T-helper 1 cell (primary cell): Measurements from ENCODE around the gene ATP6V1F.
"Not testable (repeated sequence)": the region's sequence is repeated elsewhere in the genome, so short reads cannot be mapped to it uniquely, and the experiment has no call there.

Source experiments
- DNase-seq, 5 donors: peaks; one replicate each; pipeline ENCODE4 v3.0.0-alpha.2; 2012 to 2020

ATP6V1F gene

DNA sequence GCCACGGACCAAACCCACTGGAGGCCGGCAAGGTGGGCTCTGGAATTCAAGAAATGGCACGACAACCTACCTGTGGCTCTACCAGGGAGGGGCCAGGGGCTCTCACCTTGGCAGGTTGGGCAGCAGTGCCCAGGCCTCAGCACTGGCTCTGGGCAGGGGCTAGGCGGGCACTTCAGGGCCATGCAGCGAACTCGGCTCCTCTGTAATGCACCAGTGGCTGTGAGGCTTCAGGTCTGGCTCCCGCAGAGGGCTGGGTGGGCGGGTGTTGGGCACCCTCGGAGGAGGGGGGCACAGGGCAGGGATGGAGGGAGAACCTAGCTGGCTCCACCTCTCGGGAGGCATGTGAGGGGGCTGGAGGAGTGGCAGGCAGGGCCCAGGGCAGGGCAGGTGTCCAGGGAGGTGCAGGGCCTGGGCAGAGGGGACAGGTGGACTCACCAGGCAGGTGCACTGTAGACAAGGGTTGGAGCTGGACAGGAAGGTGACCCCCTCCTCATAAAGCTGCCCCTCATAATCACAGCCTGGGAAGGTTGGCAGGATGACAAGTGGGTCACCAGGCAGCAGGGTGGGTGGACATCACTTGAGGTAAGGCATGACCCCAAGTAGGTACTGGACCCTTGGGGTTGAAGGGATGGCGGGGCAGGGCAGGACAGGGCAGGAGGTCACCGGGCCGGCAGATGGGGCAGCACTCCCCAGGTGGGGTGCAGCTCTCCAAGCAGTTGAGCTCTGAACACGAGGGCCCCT is 41.1 kb downstream of the ATP6V1F start:
- DNase-seq: no peak

DNA sequence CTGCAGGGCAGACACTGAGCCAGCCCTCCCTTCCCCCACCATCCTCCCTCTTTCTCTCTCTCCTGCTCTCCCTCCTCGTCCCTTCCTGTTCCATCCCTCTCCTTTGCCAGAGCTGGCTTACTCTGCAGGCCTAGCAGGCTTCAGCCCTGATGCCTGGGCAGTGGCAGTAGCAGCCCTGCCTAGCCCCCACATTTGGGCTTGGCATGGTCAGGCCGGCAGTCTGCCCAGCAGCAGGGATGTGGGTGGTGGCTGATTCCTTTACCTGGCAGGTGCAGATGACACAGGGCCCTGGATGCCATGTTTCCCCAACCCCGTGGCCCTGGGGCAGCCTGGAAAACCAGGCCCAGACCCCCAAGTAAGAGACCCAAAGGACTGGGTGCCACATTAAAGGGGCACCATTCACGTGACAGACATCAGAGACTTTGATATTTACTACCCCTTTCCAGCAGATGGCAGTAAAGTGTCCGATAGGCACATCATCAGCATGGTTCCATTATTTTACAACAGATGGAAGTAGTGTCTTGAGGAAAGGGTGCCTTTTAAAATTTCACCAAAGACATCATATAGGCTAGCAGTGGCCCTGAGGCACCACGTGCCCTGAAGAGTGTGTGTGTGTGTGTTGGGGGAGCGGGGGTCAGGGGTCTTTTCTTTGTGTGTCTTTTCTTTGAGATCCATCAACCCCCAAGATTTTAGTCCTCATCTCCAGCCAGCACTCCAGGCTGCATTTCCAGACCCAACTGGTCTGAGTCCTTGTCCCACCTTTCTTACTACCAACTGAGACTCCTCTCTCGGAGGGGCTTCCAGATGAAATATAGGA is 41.9 kb downstream of the ATP6V1F start:
- DNase-seq: peak in 2 of 5 donors; percentile 33 to 52

GRCh38 chr7:128906001-128906765 is 43.5 kb downstream of the ATP6V1F start:
- DNase-seq: no peak

DNA sequence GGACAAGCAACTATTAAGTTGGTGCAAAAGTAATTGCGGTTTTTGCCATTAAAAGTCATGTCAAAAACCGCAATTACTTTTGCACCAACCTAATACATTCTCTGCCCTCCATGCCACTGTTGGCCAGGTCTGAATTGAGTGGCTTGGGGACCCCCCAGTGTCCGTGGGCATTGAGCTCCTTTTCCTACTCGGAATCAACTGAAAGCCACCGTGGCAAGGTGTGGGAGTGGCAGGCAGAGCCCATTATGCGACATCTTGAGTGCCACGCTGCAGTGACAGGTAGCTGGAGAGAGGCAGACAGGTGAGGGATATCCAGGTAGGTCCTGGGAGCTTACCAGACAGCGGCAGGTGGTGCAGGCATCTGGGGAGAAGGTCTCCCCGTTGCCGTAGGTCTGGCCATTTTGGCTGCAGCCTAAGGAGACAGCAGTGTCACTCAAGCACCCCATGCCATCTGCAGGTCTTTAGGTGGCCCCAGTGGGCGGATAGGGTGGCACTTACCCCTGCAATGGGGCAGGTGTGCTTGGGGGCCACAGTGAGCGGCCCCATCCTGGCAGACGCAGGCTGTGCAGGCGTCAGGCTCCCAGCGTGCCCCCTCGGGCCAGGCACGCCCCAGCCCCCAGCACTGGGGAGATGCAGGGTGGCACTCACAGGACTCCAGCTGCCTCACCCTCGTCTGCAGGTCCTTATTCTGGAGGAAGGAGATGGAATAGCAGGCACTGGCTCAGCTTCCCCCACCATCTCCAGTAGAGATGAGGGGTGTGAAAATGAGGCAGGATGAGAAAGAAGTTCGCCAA is 44.3 kb downstream of the ATP6V1F start:
- DNase-seq: no peak

DNA sequence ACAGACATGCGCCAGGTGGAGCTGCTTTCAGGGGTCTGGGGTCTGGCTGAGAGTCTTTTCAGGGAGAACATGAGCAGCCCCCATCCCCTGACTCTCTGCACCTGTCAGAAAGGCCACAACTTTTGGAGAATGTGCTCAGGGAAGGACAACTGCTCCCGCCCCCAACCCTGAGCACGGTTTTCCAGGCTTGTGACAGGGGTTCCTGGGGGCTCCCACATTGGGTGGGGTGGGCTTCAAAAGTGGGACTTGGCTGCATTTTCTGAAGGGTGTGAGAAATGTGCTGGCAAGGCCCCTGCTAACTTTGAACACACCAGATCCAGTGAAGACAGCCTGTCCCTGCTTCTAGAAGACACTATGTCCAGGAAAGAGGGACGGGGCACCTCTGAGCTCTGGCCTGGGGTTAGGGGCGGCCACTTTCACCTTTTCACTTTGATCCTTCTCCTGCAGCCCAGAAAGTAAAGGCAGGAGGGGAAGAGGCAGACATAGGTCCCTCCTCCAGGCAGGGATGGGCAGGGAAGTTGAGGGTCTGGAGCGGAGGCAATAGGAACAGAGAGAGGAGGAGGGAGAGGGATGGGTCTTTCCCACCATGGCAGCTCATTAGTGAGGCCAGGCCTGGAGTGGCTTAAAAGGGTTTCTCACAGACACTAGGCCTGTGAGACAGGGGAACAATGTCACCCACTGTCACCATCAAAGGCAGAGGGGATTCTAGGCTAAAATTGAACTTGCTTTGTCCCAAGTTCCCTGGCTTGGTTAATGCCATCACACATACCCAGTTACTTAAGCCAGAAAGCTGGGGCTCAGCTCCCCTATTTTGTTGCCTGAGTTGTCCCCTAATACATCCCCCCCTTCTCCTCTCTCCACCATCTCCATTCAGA is 46.3 kb downstream of the ATP6V1F start:
- DNase-seq: no peak

DNA sequence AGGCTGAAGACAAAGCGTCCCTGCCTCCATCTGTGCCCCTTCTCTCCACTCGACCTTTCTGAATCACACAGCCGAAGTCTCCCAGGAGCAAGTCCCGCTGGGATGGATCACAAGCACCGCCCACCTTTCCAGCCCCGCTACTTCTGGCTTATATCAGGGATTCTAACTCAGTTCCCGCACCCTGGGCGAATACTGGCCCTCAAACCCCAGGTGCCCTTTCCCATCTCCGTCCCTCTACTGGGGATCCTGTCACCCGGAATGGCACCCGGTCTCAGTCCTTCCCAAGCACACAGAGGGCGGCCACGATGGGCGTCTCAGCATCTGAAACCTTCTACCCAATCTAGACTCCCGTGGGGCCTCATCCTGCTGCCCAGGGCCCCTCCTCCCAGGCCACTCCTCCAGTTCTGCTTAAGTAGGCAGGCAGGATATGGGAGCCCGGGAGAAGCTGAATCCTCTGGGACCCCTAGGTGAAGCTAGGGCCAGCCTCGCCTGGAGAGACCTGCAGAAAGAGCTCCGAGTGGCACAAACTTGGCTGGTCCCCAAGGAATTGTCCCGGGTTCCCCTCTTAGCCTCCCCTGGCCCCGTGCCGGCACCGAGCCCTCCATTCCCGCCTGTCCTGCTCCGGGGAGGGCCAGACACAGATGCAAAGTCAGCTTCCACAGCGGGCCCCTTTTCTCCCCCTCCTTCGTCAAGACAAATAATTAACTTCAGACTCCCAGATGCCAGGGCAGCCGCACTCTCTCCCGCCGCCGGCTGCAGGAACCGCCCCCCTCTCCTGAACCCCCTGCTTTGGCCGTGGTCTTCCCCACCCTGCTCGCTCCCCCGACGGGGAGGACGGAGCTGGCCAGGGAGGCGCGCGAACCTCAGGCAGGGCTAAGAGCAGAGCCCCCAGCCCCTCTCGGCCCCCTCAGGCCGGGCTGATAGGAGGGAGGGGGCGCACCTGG is 47.2 kb downstream of the ATP6V1F start:
- DNase-seq: no peak

DNA sequence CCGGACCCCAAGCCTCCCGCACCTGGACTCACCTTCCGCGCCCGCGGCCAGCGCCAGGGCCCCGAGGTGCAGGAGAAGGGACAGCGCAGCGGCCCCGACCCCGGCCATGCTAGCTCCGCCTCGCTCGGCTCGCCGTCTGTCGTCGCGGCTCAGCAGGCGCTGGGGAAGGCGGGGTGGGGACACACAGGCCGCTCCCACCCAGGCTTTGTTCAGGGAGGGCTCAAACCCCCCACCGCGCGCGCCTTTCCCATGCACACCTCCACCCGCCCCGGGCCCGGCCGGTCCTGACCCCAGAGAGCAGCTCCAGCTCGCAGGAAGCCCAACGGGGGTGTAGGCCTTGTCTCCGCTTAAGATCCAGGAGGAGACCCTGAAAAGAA is 47.9 kb downstream of the ATP6V1F start, which contains the start of gene KCP:
Gene KCP, minus strand, starts transcription at position 141 of the 377 bp plus-strand sequence. Its CDS starts 33 bp downstream, at position 108.
- DNase-seq: no peak

- no peak for DNase-seq
Observed at GRCh38 chr7:128911423-128912031, 48.9 kb downstream of the ATP6V1F start.

DNA sequence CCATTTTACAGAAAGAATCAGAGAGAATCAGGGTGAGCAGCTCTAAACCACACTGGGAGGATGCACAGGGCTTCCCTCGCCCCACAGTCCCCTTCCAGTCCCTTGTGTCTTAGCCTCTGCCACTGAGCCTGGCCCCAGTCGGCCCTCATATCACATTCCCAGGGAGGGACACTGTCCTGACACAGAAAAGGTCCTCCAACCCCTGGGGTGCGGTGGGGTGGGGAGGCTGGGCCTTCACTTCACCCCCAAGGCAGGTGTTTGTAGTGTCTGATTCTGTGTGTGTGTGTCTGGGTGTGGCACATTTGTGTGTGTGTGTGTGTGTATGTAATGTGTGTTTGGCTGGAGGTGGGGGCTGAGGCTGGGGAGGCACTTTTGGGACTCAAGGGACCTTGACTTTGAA is 49.6 kb downstream of the ATP6V1F start:
- DNase-seq: no peak

DNA sequence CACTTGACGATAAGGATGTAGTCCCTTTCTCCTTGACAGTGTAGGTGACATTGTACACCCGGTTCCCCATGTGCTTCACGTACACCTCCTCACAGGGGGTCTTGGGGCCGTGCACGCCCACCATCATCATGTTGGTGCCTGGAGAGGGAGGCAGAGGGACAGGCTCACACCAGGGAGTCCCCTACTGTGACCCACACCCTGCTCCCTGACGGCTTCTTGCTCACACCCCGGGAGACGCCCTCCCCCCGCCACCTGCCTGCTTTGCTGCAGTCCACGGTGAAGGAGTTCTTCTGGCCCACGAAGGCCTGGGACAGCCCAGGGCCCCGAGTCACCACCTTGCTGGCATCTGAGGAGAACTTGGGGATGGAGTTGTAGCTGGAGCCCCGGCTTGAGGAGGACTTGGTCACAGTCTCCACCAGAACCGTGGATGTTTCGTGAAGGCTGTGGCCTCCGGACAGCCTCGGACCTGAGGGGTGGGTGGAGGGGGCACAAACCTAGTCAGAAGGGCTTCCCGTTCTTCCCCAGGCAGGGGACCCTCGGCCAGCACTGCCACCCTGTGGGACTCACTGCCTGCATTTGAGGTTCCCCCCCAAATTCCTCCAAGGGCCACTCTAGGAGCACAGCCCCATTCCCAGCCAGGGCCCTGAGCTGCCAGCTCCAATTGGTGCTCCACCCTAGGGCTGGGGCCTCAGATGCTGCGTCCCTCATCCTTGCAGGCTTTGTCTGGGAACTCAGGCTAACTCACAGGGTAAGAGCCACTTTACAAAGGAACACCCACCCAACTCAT is 50.2 kb downstream of the ATP6V1F start:
- DNase-seq: not testable (repeated sequence)

- no peak for DNase-seq
Observed at GRCh38 chr7:128913870-128914565, 51.4 kb downstream of the ATP6V1F start.

DNA sequence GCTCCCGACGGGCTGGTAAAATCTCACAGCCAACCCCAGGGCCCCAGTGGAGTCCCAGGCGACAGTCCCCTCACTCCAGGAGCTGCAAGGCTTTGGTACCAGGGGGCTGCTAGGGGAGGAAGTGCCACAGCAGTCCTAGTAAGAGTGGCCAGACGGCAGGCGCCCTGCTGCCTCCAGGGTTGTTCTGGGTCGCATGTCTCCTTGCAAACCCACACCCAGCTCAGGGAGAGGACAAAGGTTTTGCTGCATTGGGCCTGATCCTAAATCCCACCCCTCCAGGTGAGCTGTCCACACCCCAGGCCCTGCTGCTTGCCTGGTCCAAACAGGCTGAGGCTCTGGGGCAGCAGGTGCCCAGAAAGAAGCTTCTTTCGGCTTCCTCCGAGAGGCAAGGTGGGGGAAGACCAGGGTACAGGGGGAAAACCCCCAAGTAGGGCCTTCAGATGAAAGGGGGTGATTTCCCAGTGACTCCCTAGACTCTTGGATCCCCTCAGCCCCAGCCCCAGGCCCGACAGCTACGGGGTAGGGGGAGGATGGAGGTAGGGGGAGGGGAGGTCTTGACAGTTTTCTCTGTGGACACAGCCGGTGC is 52.0 kb downstream of the ATP6V1F start:
- DNase-seq: no peak

- peak in 1 of 5 donors; percentile 12 for DNase-seq
Observed at GRCh38 chr7:128915271-128915819, 52.7 kb downstream of the ATP6V1F start.
